Astrocyte of the cerebellum (primary cell): ENCODE results near the gene PHF21B.
"Not testable (repeated sequence)": the region's sequence is repeated elsewhere in the genome, so short reads cannot be mapped to it uniquely, and the experiment has no call there.

Experiments
- DNase-seq: peaks from one replicate; pipeline ENCODE4 v3.0.0-alpha.2; 2011; ENCODE audit warnings: low read depth
- H3K4me3 ChIP-seq: 2 replicates; pipeline ENCODE4 v1.5.1; 2011; ENCODE audit warnings: mild to moderate bottlenecking, low read depth, low read length, moderate library complexity
- in situ Hi-C: cut with HindIII; loops from 2 replicates; pipeline ENCODE4 v1.10.0; 2017; ENCODE audit warnings: low sequenced_read_pairs
- TF ChIP-seq, protein P1 (sequence below): IDR thresholded peaks from 2 replicates; pipeline ENCODE4 v1.5.1; 2012; ENCODE audit warnings: low read length, low read depth, moderate library complexity, mild to moderate bottlenecking; ENCODE audit errors: missing control alignments

PHF21B gene

DNA sequence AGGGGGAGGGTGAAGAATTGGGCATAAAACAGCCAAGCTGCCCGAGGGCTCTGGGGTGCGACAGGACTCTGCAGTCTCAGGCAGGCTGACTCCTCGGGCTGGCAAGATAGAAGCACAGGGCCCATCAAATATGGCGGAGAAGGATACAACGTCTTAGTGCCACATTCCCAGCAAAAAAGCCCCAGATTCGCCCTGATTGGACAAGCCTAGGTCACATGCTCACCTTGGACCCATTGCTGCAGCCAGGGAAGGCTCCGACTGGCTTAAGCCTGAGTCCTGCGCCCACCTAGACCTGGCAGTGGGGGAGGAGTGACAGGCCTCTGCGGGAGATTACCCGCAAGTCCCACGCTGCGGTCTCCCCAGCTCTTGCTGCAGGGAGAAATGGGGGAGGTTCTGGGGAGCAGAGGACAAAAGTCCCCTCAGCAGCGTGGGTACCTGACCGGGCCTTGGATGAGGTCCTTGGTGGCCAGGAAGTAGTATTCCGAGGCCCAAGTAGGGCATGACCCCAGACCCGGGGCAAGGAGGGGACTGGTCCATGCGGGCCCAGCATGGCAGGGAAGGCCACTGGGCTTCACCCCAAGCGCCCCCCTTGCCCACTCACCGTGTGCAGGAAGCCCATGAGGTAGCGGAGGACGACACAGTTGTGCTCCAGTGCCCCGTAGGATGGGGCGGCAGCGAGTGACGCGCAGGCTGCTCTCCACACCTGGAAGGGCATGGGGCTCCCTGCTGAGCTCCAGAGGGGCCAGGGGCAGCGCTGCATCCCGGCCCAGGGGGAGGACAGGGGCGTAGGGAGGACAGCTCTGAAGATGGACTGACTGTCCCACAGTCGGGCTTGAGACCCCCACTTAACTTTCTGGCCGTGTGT lies 144.4 kb downstream of the PHF21B start:
- in situ Hi-C loops = no loop called here
- no peak for DNase-seq
- no peak overlapping the region for H3K4me3 ChIP-seq
- TF ChIP-seq, protein P1, sequence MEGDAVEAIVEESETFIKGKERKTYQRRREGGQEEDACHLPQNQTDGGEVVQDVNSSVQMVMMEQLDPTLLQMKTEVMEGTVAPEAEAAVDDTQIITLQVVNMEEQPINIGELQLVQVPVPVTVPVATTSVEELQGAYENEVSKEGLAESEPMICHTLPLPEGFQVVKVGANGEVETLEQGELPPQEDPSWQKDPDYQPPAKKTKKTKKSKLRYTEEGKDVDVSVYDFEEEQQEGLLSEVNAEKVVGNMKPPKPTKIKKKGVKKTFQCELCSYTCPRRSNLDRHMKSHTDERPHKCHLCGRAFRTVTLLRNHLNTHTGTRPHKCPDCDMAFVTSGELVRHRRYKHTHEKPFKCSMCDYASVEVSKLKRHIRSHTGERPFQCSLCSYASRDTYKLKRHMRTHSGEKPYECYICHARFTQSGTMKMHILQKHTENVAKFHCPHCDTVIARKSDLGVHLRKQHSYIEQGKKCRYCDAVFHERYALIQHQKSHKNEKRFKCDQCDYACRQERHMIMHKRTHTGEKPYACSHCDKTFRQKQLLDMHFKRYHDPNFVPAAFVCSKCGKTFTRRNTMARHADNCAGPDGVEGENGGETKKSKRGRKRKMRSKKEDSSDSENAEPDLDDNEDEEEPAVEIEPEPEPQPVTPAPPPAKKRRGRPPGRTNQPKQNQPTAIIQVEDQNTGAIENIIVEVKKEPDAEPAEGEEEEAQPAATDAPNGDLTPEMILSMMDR = no peak

DNA sequence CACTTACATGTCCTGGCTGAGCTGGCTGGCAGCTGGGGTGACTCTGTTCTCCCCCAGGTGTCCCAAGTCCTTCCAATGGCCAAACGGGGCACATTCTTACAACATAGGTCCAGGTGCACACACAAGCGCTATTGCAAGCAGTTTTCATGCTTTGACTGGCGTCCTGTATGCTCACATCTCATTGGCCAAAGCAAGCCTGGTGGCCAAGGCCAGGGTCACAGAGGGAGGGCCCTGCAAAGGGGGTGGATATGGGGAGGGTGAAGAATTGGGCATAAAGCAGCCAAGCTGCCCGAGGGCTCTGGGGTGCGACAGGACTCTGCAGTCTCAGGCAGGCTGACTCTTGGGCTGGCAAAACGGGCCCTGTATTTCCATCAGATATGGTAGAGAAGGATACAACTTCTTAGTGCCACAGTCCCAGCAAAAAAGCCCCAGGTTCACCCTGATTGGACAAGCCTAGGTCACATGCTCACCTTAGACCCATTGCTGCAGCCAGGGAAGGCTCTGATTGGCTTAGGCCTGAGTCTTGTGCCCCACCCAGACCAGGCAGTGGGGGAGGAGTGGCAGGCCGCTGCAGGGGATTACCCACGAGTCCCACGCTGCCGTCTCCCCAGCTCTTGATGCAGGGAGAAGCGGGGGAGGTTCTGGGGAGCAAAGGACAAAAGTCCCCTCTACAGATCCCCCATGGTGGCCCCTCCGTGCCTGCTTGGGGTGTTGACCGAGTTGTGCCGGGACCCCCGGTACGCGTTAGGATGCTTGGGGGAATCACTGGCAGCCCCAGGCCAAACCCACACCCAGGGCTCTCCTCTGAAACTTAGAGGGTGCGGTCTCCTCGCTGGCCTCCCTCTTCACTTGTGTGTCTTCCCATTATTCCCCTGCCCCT lies 146.6 kb downstream of the PHF21B start:
- no peak overlapping the region for H3K4me3 ChIP-seq
- no peak for DNase-seq
- TF ChIP-seq, protein P1 = no peak
- in situ Hi-C loops = no loop called here

DNA sequence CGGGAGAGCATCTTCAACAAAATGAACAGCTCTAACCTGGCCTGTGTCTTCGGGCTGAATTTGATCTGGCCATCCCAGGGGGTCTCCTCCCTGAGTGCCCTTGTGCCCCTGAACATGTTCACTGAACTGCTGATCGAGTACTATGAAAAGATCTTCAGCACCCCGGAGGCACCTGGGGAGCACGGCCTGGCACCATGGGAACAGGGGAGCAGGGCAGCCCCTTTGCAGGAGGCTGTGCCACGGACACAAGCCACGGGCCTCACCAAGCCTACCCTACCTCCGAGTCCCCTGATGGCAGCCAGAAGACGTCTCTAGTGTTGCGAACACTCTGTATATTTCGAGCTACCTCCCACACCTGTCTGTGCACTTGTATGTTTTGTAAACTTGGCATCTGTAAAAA lies 147.5 kb downstream of the PHF21B start:
- TF ChIP-seq, protein P1 = no peak
- in situ Hi-C loops = no loop called here
- no peak overlapping the region for H3K4me3 ChIP-seq
- DNase-seq = no peak

DNA sequence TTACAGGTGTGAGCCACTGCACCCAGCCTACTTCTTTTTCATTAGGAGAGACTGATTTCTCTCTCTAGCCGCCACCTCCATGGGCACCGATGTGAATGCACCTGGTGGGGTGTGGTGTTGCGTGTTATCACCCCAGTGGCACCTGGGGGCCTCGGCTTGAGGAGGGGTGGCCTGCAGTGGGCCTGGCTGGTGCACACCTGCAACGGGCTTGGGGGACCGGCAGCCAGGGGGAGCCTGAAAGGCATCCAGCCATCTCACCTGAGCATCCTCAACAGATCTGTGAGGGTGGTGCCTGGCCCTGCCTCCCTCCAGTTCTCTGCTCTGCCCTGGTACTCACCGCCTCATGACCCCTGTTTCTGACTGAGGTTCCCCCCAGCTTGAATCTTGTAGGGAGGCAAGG lies 148.6 kb downstream of the PHF21B start:
- in situ Hi-C loops = no loop called here
- H3K4me3 ChIP-seq = no peak overlapping the region
- TF ChIP-seq, protein P1 = no peak
- no peak for DNase-seq

DNA sequence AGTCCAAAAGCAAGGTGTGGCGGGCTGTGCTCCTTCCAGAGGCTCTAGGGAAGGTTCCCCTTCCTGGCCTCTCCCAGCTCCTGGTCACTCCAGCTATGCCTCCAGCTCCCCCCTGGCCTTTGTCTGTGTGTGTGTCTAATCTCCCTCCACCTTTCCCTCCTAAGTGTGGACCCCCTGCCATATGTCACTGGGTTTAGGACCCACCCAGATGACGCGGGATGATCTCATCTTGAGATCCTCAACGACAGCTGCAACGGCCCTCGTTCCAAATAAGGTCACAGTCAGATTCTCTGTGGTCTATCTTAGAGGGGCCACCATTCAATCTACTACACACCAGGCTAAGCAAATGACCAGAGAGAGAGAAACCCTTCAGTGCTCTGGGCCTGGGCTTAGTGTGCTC lies 149.5 kb downstream of the PHF21B start:
- H3K4me3 ChIP-seq = no peak overlapping the region
- no peak for DNase-seq
- in situ Hi-C loops = no loop called here
- TF ChIP-seq, protein P1 = no peak

DNA sequence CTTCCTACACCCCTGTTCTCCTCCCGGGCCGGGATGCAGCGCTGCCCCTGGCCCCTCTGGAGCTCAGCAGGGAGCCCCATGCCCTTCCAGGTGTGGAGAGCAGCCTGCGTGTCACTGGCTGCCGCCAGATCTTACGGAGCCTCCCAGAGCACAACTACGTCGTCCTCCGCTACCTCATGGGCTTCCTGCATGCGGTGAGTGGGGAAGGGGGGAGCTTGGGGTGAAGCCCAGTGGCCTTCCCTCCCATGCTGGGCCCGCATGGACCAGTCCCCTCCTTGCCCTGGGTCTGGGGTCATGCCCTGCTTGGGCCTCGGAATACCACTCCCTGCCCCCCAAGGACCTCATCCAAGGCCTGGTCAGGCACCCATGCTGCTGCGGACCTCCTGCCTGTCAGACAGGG lies 150.2 kb downstream of the PHF21B start:
- TF ChIP-seq, protein P1 = no peak
- in situ Hi-C loops = no loop called here
- DNase-seq = no peak
- no peak overlapping the region for H3K4me3 ChIP-seq

DNA sequence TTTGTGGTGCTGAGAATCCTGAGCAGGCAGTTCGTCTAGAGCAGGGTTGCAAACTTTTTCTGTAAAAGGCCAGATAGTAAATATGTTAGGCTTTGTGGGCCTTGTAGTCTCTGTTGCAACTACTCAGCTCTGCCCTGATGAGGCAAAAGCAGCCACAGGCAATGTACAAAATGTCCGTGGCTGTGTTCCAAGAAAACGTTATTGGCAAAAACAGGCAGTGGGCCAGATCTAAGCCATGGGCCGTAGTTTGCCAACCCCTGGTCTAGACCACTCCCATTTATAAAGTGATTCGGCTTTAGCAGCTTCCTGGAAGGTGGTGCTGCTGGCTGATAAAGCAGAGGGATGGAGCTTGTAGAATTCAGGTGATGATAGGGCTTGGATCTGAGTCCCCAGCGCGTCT lies 151.0 kb downstream of the PHF21B start:
- H3K4me3 ChIP-seq, DNase-seq, in situ Hi-C loops: not testable (repeated sequence)
